K562 (cell line): Measurements from ENCODE around the gene SOST. TPM values are rescaled to one million over a fixed set of nuclear protein-coding genes. Genes with fewer than 3 reads are reported as not detected.
A peak's percentile ranks its signal among the peaks of the same experiment; 100 is the strongest.

Experiments used
- CBFA2T2 ChIP-seq: fragments of 450-650 bp; conservative IDR thresholded peaks from 2 replicates; pipeline ENCODE4 v1.6.1; 2017; ENCODE audit warnings: mild to moderate bottlenecking
- E2F6 ChIP-seq, 2 experiments: IDR thresholded peaks; 2 replicates each; pipeline ENCODE4 v1.6.1; 2011; ENCODE audit warnings: borderline replicate concordance in 1 of 2, control low read depth in 1 of 2, low read depth in 1 of 2, low read length in 1 of 2, mild to moderate bottlenecking in 1 of 2, mixed read lengths in 1 of 2, moderate library complexity in 1 of 2; ENCODE audit not compliant: insufficient read depth in 1 of 2, insufficient read length in 1 of 2, poor library complexity in 1 of 2, severe bottlenecking in 1 of 2; ENCODE audit errors: extremely low read depth in 1 of 2
- HDAC8 ChIP-seq: fragments of 450-650 bp; IDR thresholded peaks from 2 replicates; pipeline ENCODE4 v1.6.1; 2016; ENCODE audit warnings: mild to moderate bottlenecking, missing genetic modification characterization, moderate library complexity, missing compliant biosample characterization
- POLR2AphosphoS5 ChIP-seq: IDR thresholded peaks from 2 replicates; pipeline ENCODE4 v1.6.1; 2011; ENCODE audit warnings: mild to moderate bottlenecking, low read depth, low read length, moderate library complexity; ENCODE audit not compliant: control insufficient read depth, insufficient read depth
- PRDM10 ChIP-seq: fragments of 450-650 bp; IDR thresholded peaks from 2 replicates; pipeline ENCODE4 v1.6.1; 2018; ENCODE audit not compliant: partially characterized antibody
- PRPF4 ChIP-seq: fragments of 200-400 bp; formaldehyde crosslinking; IDR thresholded peaks from one replicate; pipeline ENCODE4 v1.6.1; 2017; ENCODE audit warnings: low read length, low read depth, mild to moderate bottlenecking; ENCODE audit not compliant: insufficient read depth, poor library complexity, severe bottlenecking
- RBBP5 ChIP-seq: fragments of 200-600 bp; sonication (generic); IDR thresholded peaks from 2 replicates; pipeline ENCODE4 v1.6.1; 2012; ENCODE audit warnings: borderline replicate concordance, mild to moderate bottlenecking, low read length, control low read depth, inconsistent platforms; ENCODE audit not compliant: insufficient read depth, poor library complexity, severe bottlenecking
- TAF1 ChIP-seq: IDR thresholded peaks from 2 replicates; pipeline ENCODE4 v1.6.1; 2011; ENCODE audit warnings: mild to moderate bottlenecking, low read length, moderate library complexity; ENCODE audit not compliant: insufficient read depth, control insufficient read depth, severe bottlenecking; ENCODE audit errors: extremely low read depth
- TEAD2 ChIP-seq: fragments of 450-650 bp; IDR thresholded peaks from 2 replicates; pipeline ENCODE4 v1.6.1; 2016; ENCODE audit warnings: missing genetic modification characterization, control low read depth, missing compliant biosample characterization
- ZNF57 ChIP-seq: fragments of 450-650 bp; formaldehyde crosslinking; IDR thresholded peaks from 2 replicates; pipeline ENCODE4 v1.4.0; 2020; ENCODE audit warnings: mild to moderate bottlenecking, moderate library complexity
- ZSCAN29 ChIP-seq: fragments of 450-650 bp; IDR thresholded peaks from 2 replicates; pipeline ENCODE4 v1.6.1; 2017
- polyA plus RNA-seq, 8 experiments: library from polyadenylated mRNA; depleted of rRNA in 4 of 8; stranded (reverse) in 5 of 8; unstranded in 3 of 8; fragments of >200 nt; fragmentation: Nextera tagmentation in 2 of 8; fragmentation: Illumina TruSeq in 1 of 8; extraction: Ambion mirVana in 2 of 8; extraction: Trizol in 1 of 8; gene quantifications; 2 replicates each; pipeline versions ENCODE4 v1.2.1 to v1.2.3, GENCODE V29; 2011 to 2014; ENCODE audit warnings: inconsistent platforms in 1 of 8, missing spikeins in 1 of 8
- total RNA-seq, 7 experiments: library from RNA; depleted of rRNA in 6 of 7; stranded (reverse); fragments of >200 nt in 6 of 7; fragmentation: Illumina TruSeq in 2 of 7; extraction: Trizol in 2 of 7; gene quantifications; 2 replicates each; pipeline versions ENCODE4 v1.2.1 to v1.2.3, GENCODE V29; 2011 to 2021; ENCODE audit warnings: low replicate concordance in 1 of 7
- TF ChIP-seq, protein P1 (sequence below): sonication (generic); formaldehyde crosslinking; IDR thresholded peaks from 2 replicates; pipeline ENCODE4 v1.8.0; 2022; ENCODE audit warnings: mild to moderate bottlenecking, missing genetic modification reagents
- TF ChIP-seq, protein P2 (sequence below): sonication (generic); formaldehyde crosslinking; IDR thresholded peaks from 2 replicates; pipeline ENCODE4 v1.8.1; 2023; ENCODE audit warnings: mild to moderate bottlenecking, missing genetic modification reagents, moderate library complexity

The SOST gene
- total and polyA plus RNA-seq, 9 of the 15 experiments (the other 6 are each of a cell fraction or from before 2014, with no cell fraction given) = not detected

GRCh38 chr17:43778337-43779144 lies 19.9 kb upstream of the SOST start, which contains the start of gene DUSP3 (continued):
- TF ChIP-seq PRDM10 (peak; percentile 60), PRPF4 (peak; percentile 16), RBBP5 (peak; percentile 84), POLR2AphosphoS5 (peak; percentile 43; the same call in 1 of the 2 replicates), TAF1 (peak; percentile 51), ZSCAN29 (peak; percentile 36; the same call in 1 of the 2 replicates), TEAD2 (tag) (0 out of 2 replicates have a peak, but pooled peaks have one; percentile 49), CBFA2T2 (peak; percentile 38; the same call in 1 of the 2 replicates), HDAC8 (no peak), E2F6 (IDR thresholded peaks at IDR 0.05; ENCODE audit: borderline replicate concordance in 1 of 2, extremely low read depth in 1 of 2, insufficient read depth in 1 of 2, insufficient read length in 1 of 2, low read depth in 1 of 2, low read length in 1 of 2, poor library complexity in 1 of 2, severe bottlenecking in 1 of 2) (peak; percentile 56 to 83), ZNF57 (CRISPR knock-in tag) (no peak)
- TF ChIP-seq, protein P1, sequence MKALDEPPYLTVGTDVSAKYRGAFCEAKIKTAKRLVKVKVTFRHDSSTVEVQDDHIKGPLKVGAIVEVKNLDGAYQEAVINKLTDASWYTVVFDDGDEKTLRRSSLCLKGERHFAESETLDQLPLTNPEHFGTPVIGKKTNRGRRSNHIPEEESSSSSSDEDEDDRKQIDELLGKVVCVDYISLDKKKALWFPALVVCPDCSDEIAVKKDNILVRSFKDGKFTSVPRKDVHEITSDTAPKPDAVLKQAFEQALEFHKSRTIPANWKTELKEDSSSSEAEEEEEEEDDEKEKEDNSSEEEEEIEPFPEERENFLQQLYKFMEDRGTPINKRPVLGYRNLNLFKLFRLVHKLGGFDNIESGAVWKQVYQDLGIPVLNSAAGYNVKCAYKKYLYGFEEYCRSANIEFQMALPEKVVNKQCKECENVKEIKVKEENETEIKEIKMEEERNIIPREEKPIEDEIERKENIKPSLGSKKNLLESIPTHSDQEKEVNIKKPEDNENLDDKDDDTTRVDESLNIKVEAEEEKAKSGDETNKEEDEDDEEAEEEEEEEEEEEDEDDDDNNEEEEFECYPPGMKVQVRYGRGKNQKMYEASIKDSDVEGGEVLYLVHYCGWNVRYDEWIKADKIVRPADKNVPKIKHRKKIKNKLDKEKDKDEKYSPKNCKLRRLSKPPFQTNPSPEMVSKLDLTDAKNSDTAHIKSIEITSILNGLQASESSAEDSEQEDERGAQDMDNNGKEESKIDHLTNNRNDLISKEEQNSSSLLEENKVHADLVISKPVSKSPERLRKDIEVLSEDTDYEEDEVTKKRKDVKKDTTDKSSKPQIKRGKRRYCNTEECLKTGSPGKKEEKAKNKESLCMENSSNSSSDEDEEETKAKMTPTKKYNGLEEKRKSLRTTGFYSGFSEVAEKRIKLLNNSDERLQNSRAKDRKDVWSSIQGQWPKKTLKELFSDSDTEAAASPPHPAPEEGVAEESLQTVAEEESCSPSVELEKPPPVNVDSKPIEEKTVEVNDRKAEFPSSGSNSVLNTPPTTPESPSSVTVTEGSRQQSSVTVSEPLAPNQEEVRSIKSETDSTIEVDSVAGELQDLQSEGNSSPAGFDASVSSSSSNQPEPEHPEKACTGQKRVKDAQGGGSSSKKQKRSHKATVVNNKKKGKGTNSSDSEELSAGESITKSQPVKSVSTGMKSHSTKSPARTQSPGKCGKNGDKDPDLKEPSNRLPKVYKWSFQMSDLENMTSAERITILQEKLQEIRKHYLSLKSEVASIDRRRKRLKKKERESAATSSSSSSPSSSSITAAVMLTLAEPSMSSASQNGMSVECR (CRISPR knock-in tag) = peak; percentile 81
- TF ChIP-seq, protein P2, sequence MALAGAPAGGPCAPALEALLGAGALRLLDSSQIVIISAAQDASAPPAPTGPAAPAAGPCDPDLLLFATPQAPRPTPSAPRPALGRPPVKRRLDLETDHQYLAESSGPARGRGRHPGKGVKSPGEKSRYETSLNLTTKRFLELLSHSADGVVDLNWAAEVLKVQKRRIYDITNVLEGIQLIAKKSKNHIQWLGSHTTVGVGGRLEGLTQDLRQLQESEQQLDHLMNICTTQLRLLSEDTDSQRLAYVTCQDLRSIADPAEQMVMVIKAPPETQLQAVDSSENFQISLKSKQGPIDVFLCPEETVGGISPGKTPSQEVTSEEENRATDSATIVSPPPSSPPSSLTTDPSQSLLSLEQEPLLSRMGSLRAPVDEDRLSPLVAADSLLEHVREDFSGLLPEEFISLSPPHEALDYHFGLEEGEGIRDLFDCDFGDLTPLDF (CRISPR knock-in tag) = 0 out of 2 replicates have a peak, but pooled peaks have one; percentile 3
